Stimulated activated naive CD8-positive, alpha-beta T cell treated with anti-CD3 and anti-CD28 coated beads, Interleukin-15, amount 100 ng/mL, for 72 hours (primary cell): ENCODE results near the gene TUFM.
"Not testable (repeated sequence)": the region's sequence is repeated elsewhere in the genome, so short reads cannot be mapped to it uniquely, and the experiment has no call there.

Source experiments
- ATAC-seq: fragments of 150-1000 bp; cut with Tn5 transposase; 2 replicates; pipeline ENCODE4 v1.10.0; 2021; ENCODE audit warnings: mild to moderate bottlenecking, moderate library complexity
- DNase-seq, 2 donors: peaks; one replicate each; pipeline ENCODE4 v3.0.0; 2021 to 2022
- H3K27ac Mint-ChIP-seq, 2 donors: one replicate each; pipeline ENCODE4 v1.8.0; 2022; ENCODE audit warnings: mild to moderate bottlenecking in 2 of 2, mixed read lengths in 2 of 2, moderate library complexity in 2 of 2
- H3K27me3 Mint-ChIP-seq: one replicate; pipeline ENCODE4 v1.8.0; 2022; ENCODE audit warnings: mixed read lengths
- H3K4me1 Mint-ChIP-seq: one replicate; pipeline ENCODE4 v1.8.0; 2022; ENCODE audit warnings: mild to moderate bottlenecking, mixed read lengths
- H3K4me3 Mint-ChIP-seq, 2 donors: one replicate each; pipeline ENCODE4 v1.8.0; 2022; ENCODE audit warnings: mild to moderate bottlenecking in 2 of 2, mixed read lengths in 2 of 2, moderate library complexity in 1 of 2
- H3K9me3 Mint-ChIP-seq, 2 donors: one replicate each; pipeline ENCODE4 v1.8.0; 2022; ENCODE audit warnings: mixed read lengths in 2 of 2

Gene TUFM

DNA sequence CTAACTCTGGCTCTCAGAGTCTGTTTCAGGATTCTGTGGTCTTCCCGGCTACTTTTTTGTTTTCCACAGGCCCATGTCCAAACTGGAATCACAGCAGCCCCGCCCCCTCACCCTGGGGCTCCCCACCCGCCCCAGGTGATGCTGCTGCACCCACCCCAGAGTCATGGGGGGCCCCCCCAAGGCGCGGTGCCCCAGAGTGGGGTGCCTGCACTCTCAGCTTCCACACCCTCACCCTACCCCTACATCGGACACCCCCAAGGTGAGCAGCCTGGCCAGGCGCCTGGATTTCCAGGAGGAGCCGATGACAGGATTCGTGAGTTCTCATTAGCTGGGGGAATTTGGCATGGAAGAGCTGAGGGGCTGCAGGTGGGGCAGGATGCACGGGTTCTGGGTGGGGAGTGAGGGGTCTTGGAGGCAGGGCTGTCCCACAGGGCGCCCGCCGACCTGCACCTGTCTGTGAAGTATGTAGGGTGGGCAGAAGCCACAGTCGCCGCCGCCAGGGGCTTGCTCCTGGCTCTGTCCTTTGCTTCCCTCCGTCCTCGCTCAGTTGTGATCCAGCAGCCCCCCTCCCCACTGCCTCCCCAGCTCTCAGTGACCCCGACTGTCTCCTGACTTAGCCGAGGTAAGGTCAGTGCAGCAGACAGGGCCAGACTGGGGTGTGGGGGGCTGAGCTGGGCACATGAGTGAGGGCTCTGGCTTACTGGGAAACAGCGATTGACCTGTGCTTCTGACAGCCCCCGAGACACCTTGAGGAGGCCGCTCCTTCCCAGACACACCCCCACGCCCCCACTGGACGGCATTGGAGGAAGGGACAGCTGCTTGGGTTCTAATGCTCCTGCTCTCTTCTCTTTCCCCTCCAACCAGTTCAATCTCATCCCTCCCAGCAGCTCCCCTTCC is 10.0 kb downstream of the TUFM start:
- ATAC-seq: peak; percentile 41
- no peak for DNase-seq
- Mint-ChIP-seq H3K27ac (peak overlapping the region in 1 of 2 donors; percentile 68), H3K4me3 (peak overlapping the region in 1 of 2 donors; percentile 10), H3K9me3 (peaks cover 0 to 7% of the 10 kb centered on the region in 2 donors), H3K4me1 (peaks cover 56% of the 10 kb centered on the region), H3K27me3 (no peaks in the 10 kb centered on the region)

DNA sequence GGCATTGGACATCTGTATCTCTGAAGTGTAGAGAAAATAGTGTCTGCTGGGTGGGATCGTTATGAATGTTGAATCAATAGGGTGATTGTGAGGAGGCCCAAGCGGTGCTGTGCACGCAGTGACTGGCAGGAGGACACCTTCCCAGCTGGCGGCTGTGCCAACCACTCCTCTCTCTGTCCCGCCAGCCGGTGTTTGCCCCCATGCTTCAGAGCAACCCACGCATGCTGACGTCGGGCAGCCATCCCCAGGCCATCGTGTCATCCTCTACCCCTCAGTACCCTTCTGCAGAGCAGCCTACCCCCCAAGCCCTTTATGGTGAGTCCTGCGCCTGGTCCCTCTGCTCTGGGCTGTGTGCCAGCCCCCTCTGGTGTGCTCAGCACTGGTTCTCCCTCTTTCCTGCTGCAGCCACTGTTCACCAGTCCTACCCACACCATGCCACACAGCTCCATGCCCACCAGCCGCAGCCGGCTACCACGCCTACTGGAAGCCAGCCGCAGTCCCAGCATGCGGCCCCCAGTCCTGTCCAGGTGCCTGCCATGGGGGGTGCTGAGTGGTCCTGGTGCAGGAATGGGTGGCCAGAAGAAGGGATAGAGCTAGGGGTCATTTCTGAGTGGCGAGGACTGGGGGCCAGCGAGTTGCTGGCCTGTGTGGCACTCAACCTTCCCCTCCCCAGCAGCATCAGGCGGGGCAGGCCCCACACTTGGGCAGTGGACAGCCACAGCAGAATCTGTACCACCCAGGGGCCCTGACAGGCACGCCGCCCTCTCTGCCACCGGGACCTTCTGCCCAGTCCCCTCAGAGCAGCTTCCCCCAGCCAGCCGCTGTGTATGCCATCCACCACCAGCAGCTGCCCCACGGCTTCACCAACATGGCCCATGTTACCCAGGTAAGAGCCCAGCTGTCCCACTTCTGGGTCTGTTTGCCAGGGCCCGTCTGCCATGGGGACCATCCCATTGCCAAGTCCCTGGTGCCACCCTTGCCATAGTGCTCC is 11.0 kb downstream of the TUFM start:
- no peak for DNase-seq
- Mint-ChIP-seq H3K4me3 (peak overlapping the region in 1 of 2 donors; percentile 24), H3K4me1 (peaks cover 63% of the 10 kb centered on the region), H3K27me3 (no peaks in the 10 kb centered on the region), H3K9me3 (peaks cover 0 to 7% of the 10 kb centered on the region in 2 donors), H3K27ac (peak overlapping the region; percentile 66 to 68)
- peak; percentile 16 for ATAC-seq

DNA sequence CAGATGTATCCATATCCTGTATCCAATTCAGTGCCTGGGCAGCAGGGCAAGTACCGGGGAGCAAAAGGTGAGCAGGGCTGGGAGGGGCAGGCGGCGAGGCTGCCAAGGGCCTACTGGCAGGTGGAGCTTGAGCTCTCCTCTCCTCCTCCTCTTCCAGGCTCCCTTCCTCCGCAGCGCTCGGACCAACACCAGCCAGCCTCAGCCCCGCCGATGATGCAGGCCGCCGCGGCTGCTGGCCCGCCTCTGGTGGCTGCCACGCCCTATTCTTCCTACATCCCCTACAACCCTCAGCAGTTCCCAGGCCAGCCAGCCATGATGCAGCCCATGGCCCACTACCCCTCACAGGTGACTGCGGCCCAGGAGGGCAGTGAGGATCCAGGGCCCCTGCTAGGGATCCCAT is 11.8 kb downstream of the TUFM start:
- ATAC-seq: no peak
- Mint-ChIP-seq H3K27me3 (no peaks in the 10 kb centered on the region), H3K27ac (peak overlapping the region in 1 of 2 donors; percentile 48), H3K9me3 (peaks cover 0 to 7% of the 10 kb centered on the region in 2 donors), H3K4me1 (peaks cover 69% of the 10 kb centered on the region), H3K4me3 (no peak overlapping the region)
- no peak for DNase-seq

DNA sequence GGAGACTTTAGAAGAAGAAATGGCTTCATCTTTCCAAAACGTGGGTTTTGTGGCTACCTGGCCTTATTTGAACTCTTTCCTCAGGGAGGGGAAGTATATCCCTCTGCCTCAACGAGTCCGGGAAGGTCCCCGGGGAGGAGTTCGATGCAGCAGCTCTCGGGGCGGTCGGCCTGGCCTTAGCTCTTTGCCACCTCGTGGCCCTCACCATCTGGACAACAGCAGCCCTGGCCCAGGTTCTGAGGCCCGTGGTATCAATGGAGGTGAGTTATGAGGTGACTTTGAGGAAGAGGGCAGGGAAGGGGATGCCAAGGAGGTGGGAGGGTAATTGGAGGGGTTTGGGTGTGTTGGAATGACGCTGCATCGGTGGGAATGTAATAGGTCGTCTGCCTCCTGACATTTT is 15.6 kb downstream of the TUFM start:
- Mint-ChIP-seq H3K9me3 (no peaks in the 10 kb centered on the region), H3K4me1 (peaks cover 66% of the 10 kb centered on the region), H3K27me3 (no peaks in the 10 kb centered on the region), H3K27ac (peak overlapping the region in 1 of 2 donors; percentile 90), H3K4me3 (no peak overlapping the region)
- DNase-seq: no peak
- no peak for ATAC-seq

DNA sequence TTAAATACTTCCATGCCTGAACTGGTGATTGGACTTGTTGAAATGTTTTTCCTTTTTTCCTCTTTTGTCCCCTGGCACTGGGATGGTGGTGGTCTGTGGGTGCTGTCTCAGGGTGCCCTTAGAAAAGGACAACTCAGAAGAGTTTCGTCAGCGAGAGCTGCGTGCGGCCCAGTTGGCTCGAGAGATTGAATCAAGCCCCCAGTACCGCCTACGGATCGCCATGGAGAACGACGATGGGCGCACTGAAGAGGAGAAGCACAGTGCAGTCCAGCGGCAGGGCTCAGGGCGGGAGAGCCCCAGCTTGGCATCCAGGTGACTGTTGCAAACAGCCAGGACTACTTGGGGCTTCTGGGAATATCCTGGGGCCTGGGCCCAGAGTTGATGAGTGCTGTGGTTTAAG is 16.4 kb downstream of the TUFM start:
- H3K4me3 Mint-ChIP-seq: no peak overlapping the region
- DNase-seq (no peak), ATAC-seq (no peak)
- H3K27me3 Mint-ChIP-seq: no peaks in the 10 kb centered on the region
- peaks cover 66% of the 10 kb centered on the region for H3K4me1 Mint-ChIP-seq
- H3K9me3 Mint-ChIP-seq: no peaks in the 10 kb centered on the region
- H3K27ac Mint-ChIP-seq: peak overlapping the region in 1 of 2 donors; percentile 48

DNA sequence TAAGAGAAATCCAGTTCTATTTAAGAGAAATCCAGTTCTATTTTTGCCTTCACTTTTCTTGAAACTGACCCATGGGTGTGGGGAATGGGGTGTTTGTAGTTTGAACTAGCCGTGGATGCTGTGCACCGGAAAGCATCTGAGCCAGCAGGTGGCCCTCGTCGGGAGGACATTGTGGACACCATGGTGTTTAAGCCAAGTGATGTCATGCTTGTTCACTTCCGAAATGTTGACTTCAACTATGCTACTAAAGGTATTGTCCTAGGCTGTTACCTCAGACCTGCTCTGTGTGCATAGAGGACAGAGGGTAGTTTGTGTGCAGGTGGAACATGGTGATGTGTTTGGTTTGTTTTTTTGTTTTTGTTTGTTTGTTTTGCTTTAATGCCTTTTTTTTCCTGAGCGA is 20.0 kb downstream of the TUFM start:
- Mint-ChIP-seq H3K9me3 (no peaks in the 10 kb centered on the region), H3K27ac (peak overlapping the region; percentile 48 to 95), H3K27me3 (no peaks in the 10 kb centered on the region), H3K4me3 (peak overlapping the region; percentile 65 to 99), H3K4me1 (peaks cover 59% of the 10 kb centered on the region)
- no peak for ATAC-seq
- DNase-seq: no peak

DNA sequence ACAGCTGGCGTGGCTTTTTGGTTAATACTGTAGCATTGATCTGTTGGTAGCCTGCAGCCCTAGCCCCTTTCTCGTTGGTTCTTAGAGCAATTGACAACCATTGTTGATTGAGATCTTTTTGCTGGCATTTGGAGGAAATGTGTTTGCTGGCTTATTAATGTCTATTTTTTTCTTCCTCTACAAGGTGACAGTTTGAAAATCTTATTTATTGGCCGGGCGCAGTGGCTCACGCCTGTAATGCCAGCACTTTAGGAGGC is 21.5 kb downstream of the TUFM start:
- no peak for ATAC-seq
- H3K4me1 Mint-ChIP-seq: peaks cover 62% of the 10 kb centered on the region
- H3K9me3 Mint-ChIP-seq: no peaks in the 10 kb centered on the region
- peak overlapping the region; percentile 97 to 99 for H3K4me3 Mint-ChIP-seq
- peak overlapping the region; percentile 100 for H3K27ac Mint-ChIP-seq
- DNase-seq: no peak
- no peaks in the 10 kb centered on the region for H3K27me3 Mint-ChIP-seq

DNA sequence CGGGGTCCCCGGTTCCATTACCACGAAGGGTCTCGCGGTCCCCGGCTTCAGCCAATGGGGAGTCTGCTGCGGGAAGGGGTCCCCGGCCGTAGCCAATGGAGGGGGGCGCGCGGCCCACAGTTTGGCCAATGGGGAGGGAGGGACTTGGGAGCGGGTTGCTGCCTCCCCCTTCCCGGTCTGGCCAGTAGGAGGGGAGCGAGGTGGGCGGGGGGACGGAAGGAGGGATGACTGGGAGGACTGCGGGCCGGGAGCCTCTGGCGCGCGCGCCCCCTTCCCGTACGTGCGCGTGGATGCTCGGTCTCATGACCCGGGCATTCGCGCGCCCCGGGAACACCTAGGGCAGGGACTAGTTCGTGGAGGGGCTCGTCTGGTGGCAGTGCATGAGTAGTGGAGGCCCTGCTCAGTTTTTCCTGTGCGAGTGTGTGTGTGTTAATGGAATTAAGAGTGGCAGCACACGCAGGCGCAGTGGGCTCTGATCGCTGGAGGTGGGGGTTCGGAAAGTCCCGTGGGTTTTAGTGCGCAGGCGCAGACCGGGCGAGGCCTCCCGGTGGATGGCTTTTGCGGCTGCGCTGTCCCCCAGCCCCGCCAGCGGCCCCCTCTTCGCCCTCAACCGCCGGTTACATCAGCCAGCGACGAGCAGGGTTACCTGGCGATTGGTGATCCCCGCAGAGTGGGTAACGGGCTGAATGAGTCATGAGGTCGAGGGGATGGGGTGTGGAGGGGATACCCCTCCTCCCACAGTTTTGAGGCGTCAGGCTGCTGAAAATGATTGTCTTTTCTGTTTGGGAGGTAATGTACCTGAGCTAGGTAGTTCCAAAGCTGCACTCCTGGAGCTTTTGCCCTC is 22.1 kb downstream of the TUFM start:
- Mint-ChIP-seq H3K27ac (peak overlapping the region; percentile 100), H3K4me1 (peaks cover 62% of the 10 kb centered on the region), H3K27me3 (no peaks in the 10 kb centered on the region), H3K9me3 (no peaks in the 10 kb centered on the region), H3K4me3 (peak overlapping the region; percentile 97 to 99)
- ATAC-seq (peak; percentile 78), DNase-seq (peak; percentile 98 to 99)

DNA sequence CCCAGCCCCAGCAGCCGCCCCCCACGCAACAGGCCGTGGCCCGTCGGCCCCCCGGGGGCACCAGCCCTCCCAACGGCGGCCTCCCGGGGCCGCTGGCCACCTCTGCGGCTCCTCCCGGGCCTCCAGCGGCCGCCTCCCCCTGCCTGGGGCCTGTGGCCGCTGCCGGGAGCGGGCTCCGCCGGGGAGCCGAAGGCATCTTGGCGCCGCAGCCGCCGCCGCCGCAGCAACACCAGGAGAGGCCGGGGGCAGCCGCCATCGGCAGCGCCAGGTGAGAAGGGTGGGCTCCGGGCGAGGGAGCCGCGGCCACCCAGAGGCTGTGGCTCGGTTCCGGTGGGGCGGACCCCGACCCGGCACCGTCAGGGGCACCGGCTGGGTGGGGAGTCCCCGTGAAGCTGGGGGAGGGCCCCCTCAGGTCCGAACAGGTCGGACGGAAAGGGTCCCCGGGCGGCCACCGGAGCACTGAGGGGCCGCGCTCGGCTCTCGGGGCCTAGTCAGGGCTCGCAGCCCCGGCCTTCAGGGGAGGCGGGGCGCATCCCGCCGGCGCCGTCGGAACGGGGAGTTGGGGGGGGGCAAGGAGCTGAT is 22.8 kb downstream of the TUFM start:
- H3K27me3 Mint-ChIP-seq: no peaks in the 10 kb centered on the region
- H3K4me3 Mint-ChIP-seq: peak overlapping the region; percentile 97 to 99
- peak; percentile 42 for ATAC-seq
- H3K4me1 Mint-ChIP-seq: peaks cover 66% of the 10 kb centered on the region
- DNase-seq: peak in 1 of 2 donors; percentile 79
- peak overlapping the region; percentile 100 for H3K27ac Mint-ChIP-seq
- H3K9me3 Mint-ChIP-seq: no peaks in the 10 kb centered on the region

DNA sequence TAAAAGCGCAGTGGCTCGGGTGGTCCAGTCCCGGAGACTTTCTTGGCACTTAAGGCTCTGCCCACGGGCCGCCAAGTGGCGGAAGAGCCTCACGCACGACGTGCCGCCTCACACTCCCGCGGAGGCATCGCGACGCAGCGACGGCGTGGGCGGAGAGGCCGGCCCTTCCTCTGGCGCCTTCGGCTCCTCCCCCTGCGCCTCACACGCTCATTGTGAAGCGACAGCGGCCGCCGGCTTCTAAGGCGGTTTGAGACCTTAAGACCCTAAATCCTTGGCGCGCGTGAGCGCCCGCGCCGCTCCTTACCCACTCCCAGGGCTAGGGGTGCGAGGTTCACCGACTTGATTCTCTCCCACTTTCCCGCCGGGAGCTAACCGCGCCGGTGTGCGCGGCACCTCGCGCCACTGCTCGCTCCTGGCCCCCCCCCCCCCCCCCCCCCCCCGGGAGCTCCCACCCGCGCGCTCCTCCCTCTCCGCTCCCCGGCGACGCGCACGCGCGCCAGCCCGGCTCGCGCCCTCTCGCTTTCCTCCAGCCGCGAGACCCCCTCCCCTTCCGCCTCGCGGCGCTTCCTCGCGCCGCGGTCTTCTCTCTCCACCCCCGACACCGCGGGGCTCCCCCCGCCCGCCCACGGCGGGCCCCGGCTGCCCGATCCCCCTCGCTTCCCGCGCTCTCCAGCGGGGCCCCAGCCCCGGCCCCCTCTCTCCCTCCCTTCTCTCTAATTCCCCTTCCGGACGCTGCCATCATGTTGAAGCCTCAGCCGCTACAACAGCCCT is 23.4 kb downstream of the TUFM start, which contains the start of gene ATXN2L:
Gene ATXN2L (plus strand): TSS at position 480 of the 771 bp plus-strand sequence. CDS start 261 bp downstream, at position 741.
- DNase-seq: peak; percentile 96
- H3K4me1 Mint-ChIP-seq: peaks cover 66% of the 10 kb centered on the region
- peak within 1 kb of the TSS; percentile 100 for H3K27ac Mint-ChIP-seq
- peak within 1 kb of the TSS; percentile 97 to 99 for H3K4me3 Mint-ChIP-seq
- ATAC-seq: peak; percentile 65
- no peaks in the 10 kb centered on the region for H3K27me3 Mint-ChIP-seq
- H3K9me3 Mint-ChIP-seq: no peaks in the 10 kb centered on the region

DNA sequence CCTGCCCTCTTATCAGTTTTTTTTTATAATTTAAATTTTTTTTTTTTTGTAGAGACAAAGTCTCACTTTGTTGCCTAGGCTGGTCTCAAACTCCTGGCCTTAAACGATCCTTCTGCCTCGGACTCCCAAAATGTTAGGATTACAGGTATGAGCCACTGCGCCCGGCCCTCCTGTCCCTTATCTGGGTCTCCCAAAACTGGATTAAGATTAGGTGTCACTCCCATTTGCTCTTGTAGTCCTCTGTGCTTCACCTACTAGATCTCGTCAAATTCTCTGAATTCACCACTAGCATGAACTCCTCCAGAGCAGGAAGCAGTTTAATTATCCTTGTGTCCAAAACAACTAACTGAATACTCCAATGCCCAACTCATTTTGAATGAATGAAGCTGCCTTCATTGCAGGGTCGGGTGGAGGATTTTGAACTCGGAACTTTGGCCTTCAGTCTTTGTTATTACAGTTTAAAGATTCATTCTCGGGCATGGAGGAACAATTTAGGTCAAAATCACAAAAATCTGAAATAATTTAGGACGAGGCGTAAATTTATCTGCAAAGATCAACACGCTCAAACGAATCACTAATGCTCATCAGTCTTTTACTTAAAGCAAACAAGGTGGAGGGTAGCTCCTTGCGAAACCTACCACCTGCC is 24.2 kb downstream of the TUFM start:
- no peaks in the 10 kb centered on the region for H3K9me3 Mint-ChIP-seq
- H3K4me3 Mint-ChIP-seq: peak overlapping the region; percentile 97 to 99
- ATAC-seq (no peak), DNase-seq (no peak)
- H3K27me3 Mint-ChIP-seq: no peaks in the 10 kb centered on the region
- H3K27ac Mint-ChIP-seq: peak overlapping the region; percentile 92 to 100
- H3K4me1 Mint-ChIP-seq: peaks cover 63% of the 10 kb centered on the region

DNA sequence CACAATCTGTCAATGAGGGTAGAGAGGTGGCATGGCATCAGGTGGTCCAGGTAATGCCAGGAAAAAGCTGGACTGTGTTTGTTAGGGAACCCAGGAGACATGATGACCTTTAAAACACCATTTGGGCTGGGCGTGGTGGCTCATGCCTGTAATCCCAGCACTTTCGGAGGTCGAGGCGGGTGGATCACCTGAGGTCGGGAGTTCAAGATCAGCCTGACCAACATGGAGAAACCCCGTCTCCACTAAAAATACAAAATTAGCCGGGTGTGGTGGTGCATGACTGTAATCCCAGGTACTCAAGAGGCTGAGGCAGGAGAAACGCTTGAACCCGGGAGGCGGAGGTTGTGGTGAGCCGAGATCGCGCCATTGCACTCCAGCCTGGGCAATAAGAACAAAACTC is 25.6 kb downstream of the TUFM start:
- peaks cover 49% of the 10 kb centered on the region for H3K4me1 Mint-ChIP-seq
- DNase-seq, ATAC-seq, H3K27me3 Mint-ChIP-seq, H3K9me3 Mint-ChIP-seq: not testable (repeated sequence)
- H3K4me3 Mint-ChIP-seq: peak overlapping the region in 1 of 2 donors; percentile 53
- H3K27ac Mint-ChIP-seq: peak overlapping the region in 1 of 2 donors; percentile 9

DNA sequence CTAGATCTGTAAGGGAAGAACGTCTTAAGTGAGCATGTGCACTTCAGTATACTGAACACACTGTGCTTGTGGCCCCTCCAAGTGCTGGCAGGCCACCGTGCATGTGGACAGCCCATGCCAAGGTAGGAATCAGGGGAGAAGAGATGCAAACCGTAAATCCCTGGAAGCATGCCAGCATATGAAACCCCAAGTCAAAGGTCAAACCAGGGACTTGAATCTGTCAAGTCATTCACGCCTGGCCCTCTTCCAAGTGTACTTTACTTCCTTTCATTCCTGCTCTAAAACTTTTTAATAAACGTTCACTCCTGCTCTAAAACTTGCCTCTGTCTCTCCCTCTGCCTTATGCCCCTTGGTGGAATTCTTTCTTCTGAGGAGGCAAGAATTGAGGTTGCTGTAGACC is 26.1 kb downstream of the TUFM start:
- no peak overlapping the region for H3K4me3 Mint-ChIP-seq
- DNase-seq: no peak
- no peaks in the 10 kb centered on the region for H3K9me3 Mint-ChIP-seq
- no peaks in the 10 kb centered on the region for H3K27me3 Mint-ChIP-seq
- peaks cover 43% of the 10 kb centered on the region for H3K4me1 Mint-ChIP-seq
- ATAC-seq: no peak
- H3K27ac Mint-ChIP-seq: no peak overlapping the region
